T-helper 17 cell (primary cell): ENCODE data around the gene SEC24C. TPM values are rescaled to one million over a fixed set of nuclear protein-coding genes. Genes with fewer than 3 reads are reported as not detected.
A peak's percentile ranks its signal among the peaks of the same experiment; 100 is the strongest.
"Not testable (repeated sequence)": the region's sequence is repeated elsewhere in the genome, so short reads cannot be mapped to it uniquely, and the experiment has no call there.

ENCODE experiments used
- ATAC-seq: fragments of 150-1000 bp; cut with Tn5 transposase; 2 replicates; pipeline ENCODE4 v1.10.0; 2021; ENCODE audit warnings: mild to moderate bottlenecking, moderate library complexity
- DNase-seq, 3 donors: peaks; one replicate each; pipeline versions ENCODE4 v3.0.0 to v3.0.0-alpha.2; 2020 to 2021
- H3K9me3 ChIP-seq: one replicate; pipeline ENCODE4 v1.7.0; 2013; ENCODE audit warnings: low read length, mild to moderate bottlenecking; ENCODE audit not compliant: control insufficient read depth, poor library complexity, severe bottlenecking
- H3K27ac Mint-ChIP-seq: one replicate; pipeline ENCODE4 v1.8.0; 2022; ENCODE audit warnings: mild to moderate bottlenecking, moderate library complexity, mixed read lengths
- H3K27me3 Mint-ChIP-seq: one replicate; pipeline ENCODE4 v1.8.0; 2022; ENCODE audit warnings: mixed read lengths
- H3K36me3 Mint-ChIP-seq: one replicate; pipeline ENCODE4 v1.8.0; 2022; ENCODE audit warnings: low read depth, mixed read lengths
- H3K4me1 Mint-ChIP-seq: one replicate; pipeline ENCODE4 v1.8.0; 2022; ENCODE audit warnings: mild to moderate bottlenecking, mixed read lengths
- H3K4me3 Mint-ChIP-seq: one replicate; pipeline ENCODE4 v1.8.0; 2022; ENCODE audit warnings: mild to moderate bottlenecking, moderate library complexity, mixed read lengths
- total RNA-seq, 4 donors: library from RNA in 2 of 4; stranded (reverse) in 2 of 4; gene quantifications; one replicate each; pipeline ENCODE4 v1.2.3 and lab custom pipeline; 2022 to 2026

Gene SEC24C, protein sequence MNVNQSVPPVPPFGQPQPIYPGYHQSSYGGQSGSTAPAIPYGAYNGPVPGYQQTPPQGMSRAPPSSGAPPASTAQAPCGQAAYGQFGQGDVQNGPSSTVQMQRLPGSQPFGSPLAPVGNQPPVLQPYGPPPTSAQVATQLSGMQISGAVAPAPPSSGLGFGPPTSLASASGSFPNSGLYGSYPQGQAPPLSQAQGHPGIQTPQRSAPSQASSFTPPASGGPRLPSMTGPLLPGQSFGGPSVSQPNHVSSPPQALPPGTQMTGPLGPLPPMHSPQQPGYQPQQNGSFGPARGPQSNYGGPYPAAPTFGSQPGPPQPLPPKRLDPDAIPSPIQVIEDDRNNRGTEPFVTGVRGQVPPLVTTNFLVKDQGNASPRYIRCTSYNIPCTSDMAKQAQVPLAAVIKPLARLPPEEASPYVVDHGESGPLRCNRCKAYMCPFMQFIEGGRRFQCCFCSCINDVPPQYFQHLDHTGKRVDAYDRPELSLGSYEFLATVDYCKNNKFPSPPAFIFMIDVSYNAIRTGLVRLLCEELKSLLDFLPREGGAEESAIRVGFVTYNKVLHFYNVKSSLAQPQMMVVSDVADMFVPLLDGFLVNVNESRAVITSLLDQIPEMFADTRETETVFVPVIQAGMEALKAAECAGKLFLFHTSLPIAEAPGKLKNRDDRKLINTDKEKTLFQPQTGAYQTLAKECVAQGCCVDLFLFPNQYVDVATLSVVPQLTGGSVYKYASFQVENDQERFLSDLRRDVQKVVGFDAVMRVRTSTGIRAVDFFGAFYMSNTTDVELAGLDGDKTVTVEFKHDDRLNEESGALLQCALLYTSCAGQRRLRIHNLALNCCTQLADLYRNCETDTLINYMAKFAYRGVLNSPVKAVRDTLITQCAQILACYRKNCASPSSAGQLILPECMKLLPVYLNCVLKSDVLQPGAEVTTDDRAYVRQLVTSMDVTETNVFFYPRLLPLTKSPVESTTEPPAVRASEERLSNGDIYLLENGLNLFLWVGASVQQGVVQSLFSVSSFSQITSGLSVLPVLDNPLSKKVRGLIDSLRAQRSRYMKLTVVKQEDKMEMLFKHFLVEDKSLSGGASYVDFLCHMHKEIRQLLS
- 10 to 100 TPM; 85.0 to 85.5 TPM for total RNA-seq
- 146 to 207 reads per million in 2 donors for total RNA-seq (lab: John Stamatoyannopoulos, UW)

DNA sequence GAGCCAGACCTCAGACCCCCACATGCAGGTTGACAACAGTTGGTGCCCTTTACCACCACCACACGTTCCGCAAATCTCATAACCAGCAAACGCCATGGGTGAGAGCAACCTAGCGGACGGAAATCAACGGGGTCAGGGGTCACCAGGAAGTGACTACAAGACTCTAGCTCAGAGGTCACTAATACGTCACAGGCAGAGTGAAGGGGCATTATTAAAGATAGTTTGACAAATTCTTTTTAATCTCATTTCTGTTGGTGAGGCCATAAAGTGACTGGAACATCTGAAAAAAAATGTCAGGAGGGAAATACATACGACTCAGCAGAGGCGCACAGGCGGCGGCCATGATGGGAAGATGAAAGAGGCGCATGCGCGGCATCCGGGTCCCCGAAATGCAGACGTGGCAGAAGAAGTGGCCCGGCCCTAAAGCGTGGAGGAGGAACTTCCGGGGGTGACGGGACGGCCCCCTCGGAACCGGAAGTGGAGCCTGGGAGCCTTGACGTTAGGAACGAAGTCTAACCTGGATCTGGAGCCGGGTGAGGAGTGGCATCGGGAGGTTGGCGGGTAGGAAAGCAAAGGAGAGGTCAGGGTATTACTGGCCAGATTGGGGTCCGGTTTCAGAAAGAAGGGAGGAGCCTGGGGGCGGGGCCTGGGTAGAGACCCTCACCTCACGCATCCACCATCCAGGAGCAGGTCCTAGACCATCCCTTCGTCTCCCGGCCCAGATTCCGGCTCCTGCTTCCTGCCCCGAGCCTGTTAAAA is at the start of gene SEC24C:
Gene SEC24C (plus strand): TSS at position 468 of the 759 bp plus-strand sequence. CDS start 2,461 bp downstream, outside the sequence.
- peaks cover 5% of the 10 kb centered on the region for H3K36me3 Mint-ChIP-seq
- ATAC-seq, result peak; percentile 89
- peak within 1 kb of the TSS; percentile 100 for H3K4me3 Mint-ChIP-seq
- H3K9me3 ChIP-seq, result no peaks in the 10 kb centered on the region
- H3K27me3 Mint-ChIP-seq, result no peaks in the 10 kb centered on the region
- H3K27ac Mint-ChIP-seq, result peak within 1 kb of the TSS; percentile 100
- peaks cover 20% of the 10 kb centered on the region for H3K4me1 Mint-ChIP-seq
- DNase-seq, result peak; percentile 90 to 92 (median 91)

DNA sequence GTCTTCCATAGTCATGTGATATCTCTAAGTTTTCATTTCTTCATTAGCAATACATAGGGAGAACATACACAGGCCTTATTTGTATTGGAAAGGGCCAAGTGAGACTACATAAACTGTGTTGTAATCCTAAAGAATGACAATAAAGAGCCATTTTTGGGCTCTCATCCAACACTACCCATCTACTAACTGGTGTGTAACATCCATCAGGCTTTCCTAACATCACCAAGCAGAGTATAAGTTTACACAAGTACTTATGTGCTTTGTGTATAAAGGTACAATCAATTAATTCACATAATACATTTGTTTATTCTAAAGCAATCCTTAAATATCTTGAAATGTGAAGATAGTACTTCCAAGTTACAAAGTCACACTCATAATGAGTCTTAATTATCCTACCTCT is 48.9 kb upstream of the SEC24C start:
- H3K4me1 Mint-ChIP-seq, H3K4me3 Mint-ChIP-seq: not testable (repeated sequence)

DNA sequence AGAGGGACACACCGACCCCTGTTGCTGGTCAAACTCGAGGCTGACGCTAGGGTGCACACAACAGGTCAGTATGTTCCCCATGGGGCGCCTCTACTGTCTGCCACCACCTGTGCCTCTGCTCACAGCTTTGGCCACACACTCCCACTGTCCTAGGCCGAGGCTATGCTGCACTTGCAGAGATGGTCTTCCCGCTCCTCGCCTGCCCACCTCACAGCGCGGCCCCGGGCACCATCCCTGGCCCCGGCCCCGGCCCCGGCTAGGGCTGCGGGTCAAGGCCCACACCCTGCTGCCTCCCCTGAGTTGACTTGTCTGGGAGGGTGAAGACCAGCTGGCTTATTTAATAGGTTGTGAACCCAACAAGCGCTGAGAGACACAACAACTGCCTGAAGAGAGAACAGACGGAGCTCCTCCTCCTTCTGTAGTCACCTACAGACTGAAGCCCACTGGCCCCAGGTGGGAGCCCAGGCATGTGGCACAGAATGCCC is 46.5 kb upstream of the SEC24C start, which contains the start of gene AGAP5:
Gene AGAP5 (minus strand): TSS at position 435 of the 485 bp plus-strand sequence. CDS start 354 bp downstream, at position 81.
- H3K9me3 ChIP-seq, H3K4me3 Mint-ChIP-seq, ATAC-seq, H3K27me3 Mint-ChIP-seq, H3K4me1 Mint-ChIP-seq, H3K27ac Mint-ChIP-seq, DNase-seq, H3K36me3 Mint-ChIP-seq: not testable (repeated sequence)

More for the DNA sequence above, 48.9 kb upstream of the SEC24C start:
- H3K27ac Mint-ChIP-seq, DNase-seq, ATAC-seq, H3K36me3 Mint-ChIP-seq, H3K9me3 ChIP-seq, H3K27me3 Mint-ChIP-seq: not testable (repeated sequence)

DNA sequence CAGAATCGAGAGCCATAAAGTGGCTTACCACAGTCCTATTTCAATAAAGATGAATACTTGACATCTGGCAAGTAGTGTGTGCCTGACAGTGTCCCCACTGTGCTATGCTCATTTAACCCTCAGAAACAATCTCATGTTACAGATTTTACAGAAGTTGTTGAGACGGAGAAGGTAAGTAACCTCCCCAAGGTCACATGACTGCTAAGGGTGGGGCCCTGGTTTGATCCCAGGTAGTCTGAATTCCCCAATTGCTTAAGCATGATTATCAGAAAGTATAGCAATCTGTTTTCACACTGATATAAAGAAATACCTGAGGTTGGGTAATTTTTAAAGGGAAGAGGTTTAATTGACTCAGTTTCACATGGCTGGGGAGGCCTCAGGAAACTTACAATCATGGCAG is 45.4 kb upstream of the SEC24C start:
- not testable (repeated sequence) for H3K27ac Mint-ChIP-seq, H3K4me1 Mint-ChIP-seq, H3K27me3 Mint-ChIP-seq, H3K36me3 Mint-ChIP-seq, H3K9me3 ChIP-seq, DNase-seq, H3K4me3 Mint-ChIP-seq, ATAC-seq

DNA sequence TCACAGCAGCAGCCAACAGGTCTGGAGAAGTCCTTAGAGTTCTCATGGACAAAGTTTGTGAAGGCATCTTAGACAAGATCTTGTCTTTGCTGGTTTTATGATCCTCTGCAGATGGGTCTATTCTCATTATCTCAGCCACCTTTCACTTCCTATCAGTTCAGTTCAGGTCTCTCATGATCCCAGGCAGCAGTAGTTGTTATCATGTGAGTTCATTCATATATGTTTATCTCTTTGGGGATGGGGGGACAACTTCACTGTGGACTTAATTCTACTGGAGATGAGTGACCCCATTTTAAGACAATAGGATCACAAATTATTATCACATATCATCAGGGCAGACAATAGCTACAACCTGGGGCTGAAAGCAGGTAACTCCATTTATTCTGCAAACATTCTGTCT is 40.2 kb upstream of the SEC24C start:
- ATAC-seq, DNase-seq, H3K4me1 Mint-ChIP-seq, H3K9me3 ChIP-seq, H3K4me3 Mint-ChIP-seq, H3K36me3 Mint-ChIP-seq, H3K27me3 Mint-ChIP-seq, H3K27ac Mint-ChIP-seq: not testable (repeated sequence)

DNA sequence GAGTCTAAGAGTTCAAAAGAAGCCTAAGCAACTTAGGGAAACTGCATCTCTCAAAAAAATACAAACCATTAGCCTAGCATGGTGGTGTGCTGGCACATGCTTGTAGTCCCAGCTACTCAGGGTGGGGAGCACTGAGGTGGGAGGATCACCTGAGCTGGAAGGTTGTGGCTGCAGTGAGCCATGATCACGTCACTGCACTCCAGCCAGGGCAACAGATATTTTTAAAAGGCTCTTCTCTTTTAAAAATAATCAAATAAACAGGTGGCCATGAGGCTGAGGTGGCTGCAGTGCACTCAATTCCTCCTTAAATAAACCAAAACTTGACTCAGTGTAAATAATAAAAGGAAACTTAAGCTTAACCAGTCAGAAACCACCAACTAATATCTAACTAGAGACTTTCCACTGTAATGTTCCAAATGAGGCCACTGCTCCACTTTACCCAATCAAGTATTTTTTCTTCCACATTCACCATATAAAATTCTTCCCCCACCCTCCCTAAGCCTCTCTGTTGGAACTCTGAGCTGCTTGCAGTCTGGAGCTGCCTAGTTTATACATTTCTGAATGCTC is 38.6 kb upstream of the SEC24C start:
- DNase-seq, H3K36me3 Mint-ChIP-seq, H3K4me1 Mint-ChIP-seq, H3K4me3 Mint-ChIP-seq, H3K27me3 Mint-ChIP-seq, H3K27ac Mint-ChIP-seq, H3K9me3 ChIP-seq, ATAC-seq: not testable (repeated sequence)

DNA sequence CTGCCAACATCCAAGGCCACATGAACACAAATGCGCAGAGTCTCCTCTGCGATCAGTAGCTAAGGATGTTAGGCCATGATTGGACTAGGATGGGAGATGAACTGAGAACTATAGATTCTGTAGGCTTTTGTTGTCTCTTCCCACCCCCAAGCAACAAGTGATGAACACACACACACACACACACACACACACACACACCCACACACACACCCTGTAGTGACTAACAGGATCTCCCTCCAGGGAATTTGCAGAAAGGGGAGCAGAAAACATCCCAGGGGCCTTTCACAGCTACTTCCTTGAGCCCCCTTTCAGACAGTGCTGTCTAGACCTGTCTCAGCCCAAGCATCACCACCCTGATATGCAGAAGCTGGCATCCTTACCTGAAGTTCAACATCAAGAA is 37.7 kb upstream of the SEC24C start:
- DNase-seq, H3K36me3 Mint-ChIP-seq, H3K9me3 ChIP-seq, H3K27ac Mint-ChIP-seq, H3K4me1 Mint-ChIP-seq, H3K4me3 Mint-ChIP-seq, ATAC-seq, H3K27me3 Mint-ChIP-seq: not testable (repeated sequence)

DNA sequence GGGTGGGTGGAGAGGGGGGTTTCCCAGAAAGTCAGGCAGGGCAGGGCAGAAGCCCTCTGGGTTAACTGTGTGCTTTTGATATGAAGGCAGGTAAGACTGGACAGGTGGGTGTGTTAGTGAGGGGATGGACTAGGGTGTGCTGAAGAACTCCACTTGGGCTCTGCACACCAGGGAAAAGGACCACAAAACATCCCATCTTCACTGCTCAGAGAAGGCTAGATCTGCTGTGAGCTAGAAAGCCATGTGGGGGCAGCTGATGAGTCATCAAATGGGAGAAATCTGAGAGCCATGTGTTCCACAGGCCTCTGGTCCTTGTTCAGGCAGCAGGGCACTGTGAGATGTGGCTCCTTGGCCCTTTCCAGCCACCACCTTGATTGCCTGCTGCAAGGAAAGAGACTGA is 36.5 kb upstream of the SEC24C start:
- not testable (repeated sequence) for ATAC-seq, H3K4me3 Mint-ChIP-seq, DNase-seq, H3K27me3 Mint-ChIP-seq, H3K27ac Mint-ChIP-seq, H3K4me1 Mint-ChIP-seq, H3K36me3 Mint-ChIP-seq, H3K9me3 ChIP-seq

DNA sequence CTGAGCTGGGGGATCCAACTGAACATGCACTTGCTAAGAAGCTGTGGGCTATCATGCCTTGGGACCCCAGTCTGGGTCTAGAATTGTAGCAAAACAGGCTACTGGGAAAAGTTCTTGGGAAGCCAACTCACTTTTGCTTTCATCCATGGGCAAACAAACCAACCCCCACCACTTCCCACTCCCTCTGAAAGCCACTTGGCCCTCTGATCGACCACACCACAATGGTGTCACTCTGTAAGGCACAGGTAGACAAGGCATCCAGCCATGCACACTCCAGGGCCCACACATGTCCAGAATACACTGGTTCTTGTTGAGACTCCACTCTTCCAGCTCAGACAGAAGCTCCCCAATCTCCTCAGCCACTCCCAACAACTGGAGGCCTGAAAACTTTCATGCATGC is 36.0 kb upstream of the SEC24C start:
- not testable (repeated sequence) for H3K27ac Mint-ChIP-seq

DNA sequence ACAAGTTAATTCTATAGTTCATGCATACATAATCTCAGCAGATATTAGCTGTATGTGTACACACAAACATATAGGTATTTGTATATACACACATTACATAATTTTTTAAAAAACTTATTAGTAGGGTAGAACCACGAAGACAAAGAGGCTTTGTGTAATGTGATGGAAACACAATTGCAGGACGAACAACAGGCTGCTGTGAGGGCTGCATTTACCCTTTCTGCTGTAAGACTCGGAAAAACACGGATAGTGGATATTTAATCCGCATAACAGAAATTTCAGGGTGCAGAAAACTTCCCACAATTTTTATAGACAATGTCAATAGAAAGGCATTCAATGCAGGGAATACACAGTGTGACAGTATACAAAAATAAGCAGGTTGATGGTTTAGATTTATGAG is 32.5 kb upstream of the SEC24C start:
- ATAC-seq, H3K9me3 ChIP-seq, H3K36me3 Mint-ChIP-seq, H3K27me3 Mint-ChIP-seq, H3K4me3 Mint-ChIP-seq, H3K4me1 Mint-ChIP-seq, H3K27ac Mint-ChIP-seq, DNase-seq: not testable (repeated sequence)

More for the DNA sequence above, 36.0 kb upstream of the SEC24C start:
- H3K36me3 Mint-ChIP-seq, H3K4me1 Mint-ChIP-seq, ATAC-seq, H3K27me3 Mint-ChIP-seq, DNase-seq, H3K4me3 Mint-ChIP-seq, H3K9me3 ChIP-seq: not testable (repeated sequence)

DNA sequence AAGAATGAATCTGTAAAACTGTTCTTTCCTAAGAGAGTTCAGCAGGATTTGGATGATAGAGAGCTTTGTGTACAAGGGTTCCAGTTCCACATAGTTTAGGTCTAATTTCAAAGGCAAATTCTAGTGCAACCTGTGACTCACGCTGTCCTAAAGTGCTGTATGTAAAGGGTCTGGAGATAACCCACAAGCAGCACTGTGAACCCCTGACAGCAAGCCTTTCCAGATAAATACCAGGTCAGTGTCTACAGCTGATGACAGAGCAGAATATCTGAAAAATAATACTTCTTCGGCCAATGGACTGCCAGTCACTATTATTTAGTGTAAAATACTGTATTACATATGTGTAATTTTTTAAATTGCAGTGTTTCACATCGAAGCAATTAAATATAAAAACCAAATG is 30.3 kb upstream of the SEC24C start:
- H3K36me3 Mint-ChIP-seq, H3K27me3 Mint-ChIP-seq, H3K4me3 Mint-ChIP-seq, ATAC-seq, H3K4me1 Mint-ChIP-seq, DNase-seq, H3K9me3 ChIP-seq: not testable (repeated sequence)
- H3K27ac Mint-ChIP-seq, result peak overlapping the region; percentile 37

DNA sequence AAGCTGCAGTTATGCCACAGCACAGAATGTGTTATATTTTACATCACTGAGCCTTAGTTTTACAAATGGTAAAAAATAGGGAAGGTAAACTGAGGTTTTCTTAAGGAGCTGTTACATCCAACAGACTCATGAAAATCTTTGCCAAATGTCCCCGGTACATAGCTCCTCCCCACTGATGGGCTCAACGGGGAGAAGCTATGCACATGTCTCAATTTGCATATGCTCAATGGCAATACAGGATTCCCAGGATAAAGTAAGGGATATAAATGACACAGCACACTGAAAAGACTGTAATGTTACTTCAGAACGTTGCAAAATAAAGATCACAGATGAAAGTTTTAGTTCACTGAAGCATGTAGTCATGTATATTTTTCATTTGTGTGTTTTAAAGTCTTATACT is 29.7 kb upstream of the SEC24C start:
- not testable (repeated sequence) for H3K27me3 Mint-ChIP-seq, ATAC-seq, H3K36me3 Mint-ChIP-seq, H3K9me3 ChIP-seq, H3K4me1 Mint-ChIP-seq, H3K4me3 Mint-ChIP-seq, DNase-seq, H3K27ac Mint-ChIP-seq
